Stimulated activated naive CD4-positive, alpha-beta T cell treated with Interleukin-2 at 50 U/mL for 16 hours (primary cell): Measurements from ENCODE around the gene SREK1IP1.

Experiments
- DNase-seq: peaks from one replicate; lab custom pipeline; 2025; lab: John Stamatoyannopoulos, UW

The SREK1IP1 gene

DNA sequence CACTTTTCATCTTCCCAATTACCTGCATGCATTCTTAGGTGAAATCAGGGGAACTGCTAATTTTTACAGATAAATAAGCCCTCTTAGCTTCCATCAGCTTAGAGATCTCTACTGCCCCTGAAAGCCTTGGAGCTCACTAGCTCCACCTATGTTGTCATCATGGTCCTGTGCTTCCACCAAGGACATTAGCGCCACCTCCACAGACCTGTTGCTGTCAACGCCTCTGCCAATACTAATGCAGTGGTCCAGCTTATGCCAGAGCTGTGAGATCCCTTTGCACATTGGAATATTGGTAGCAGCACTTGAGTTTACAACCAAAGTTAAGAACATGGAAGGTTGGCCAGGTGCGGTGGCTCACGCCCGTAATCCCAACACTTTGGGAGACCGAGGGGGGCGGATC is 85.9 kb downstream of the SREK1IP1 start:
- no peak for DNase-seq

DNA sequence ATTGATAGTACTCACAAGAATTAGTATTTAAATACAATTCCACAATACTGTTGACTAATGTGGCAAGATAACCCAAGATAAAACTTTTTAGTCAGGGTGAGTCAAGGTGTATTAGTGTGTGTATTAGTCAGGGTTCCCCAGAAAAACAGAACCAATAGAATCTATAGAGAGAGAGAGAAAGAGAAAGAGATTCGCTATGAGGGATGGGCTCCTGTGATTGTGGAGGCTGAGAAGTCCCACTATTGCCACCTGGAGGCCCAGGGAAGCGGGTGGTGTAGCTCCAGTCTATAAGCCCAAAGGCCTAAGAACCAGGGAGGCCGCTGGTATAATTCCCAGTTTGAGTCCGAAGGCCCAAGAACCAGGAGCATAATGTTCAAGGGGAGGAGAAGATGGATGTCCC is 88.2 kb downstream of the SREK1IP1 start:
- DNase-seq = no peak

DNA sequence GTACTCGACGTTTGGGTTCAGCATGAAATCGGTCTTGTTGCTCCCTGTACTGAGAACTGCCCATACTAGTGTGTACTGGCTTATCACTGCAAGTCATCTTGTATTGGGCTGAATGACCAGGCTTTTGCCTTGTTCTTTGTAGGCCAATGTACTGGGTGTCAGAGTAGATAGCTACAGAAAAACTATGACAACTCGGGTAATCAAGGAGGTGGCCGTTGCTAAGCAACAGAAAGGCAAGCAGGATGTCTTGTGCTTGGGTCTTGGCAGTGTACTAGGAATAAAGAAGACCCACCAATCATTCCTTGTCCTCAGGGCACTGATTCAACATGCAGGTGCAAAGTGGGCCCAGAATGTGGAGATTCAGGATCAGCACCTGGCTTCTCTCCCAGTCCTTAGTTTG is 90.1 kb downstream of the SREK1IP1 start:
- DNase-seq = no peak

DNA sequence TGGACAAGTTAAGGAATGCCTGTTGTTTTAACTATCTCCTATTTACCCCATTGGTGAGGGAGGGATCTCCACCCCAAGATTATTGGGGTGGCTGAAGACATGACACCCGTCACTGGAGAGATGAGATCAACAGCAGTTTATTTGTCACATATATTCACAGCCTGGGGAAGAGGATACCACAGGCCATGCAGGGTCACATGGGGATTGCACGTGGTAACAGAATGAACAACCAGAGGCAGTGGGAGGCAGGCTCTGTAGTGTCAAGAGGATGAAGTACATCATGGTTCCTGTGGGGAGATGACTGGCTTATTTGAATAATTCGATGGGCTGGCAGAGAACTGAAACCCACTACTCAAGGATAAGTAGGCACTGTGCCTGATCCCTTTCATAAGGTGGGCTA is 96.8 kb downstream of the SREK1IP1 start:
- DNase-seq = no peak

DNA sequence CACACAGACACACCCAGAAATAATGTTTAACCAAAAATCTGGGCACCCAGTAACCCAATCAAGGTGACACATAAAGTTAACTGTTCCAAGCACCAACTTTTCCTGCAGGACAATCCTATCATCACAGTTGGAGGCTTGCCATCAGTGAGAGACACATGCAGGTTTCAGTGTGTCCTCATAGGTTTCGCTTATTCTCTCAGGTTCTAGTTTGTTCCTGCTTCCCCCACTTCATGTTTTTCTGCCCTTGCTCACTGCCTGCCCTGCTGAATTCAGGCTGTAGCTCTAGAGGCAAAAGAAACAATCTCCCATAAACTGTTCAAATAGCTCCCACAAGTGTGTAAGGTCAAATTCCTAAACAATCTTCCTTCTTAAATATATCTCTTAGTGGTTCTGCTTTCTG is 98.2 kb downstream of the SREK1IP1 start:
- no peak for DNase-seq
